HepG2 (cell line): Measurements from ENCODE around the gene PRKRIP1. TPM values are rescaled to one million over a fixed set of nuclear protein-coding genes. Genes with fewer than 3 reads are reported as not detected.

ENCODE experiments used
- AGO2 ChIP-seq: fragments of 200-400 bp; formaldehyde crosslinking; optimal IDR thresholded peaks from 2 replicates; pipeline ENCODE3; 2017; ENCODE audit warnings: mild to moderate bottlenecking, low read depth, low read length, moderate library complexity
- BRCA1 ChIP-seq: sonication (generic); formaldehyde crosslinking; IDR thresholded peaks from 2 replicates; pipeline ENCODE4 v1.4.0; 2020; ENCODE audit warnings: missing genetic modification reagents
- FOSL2 ChIP-seq: sonication (generic); formaldehyde crosslinking; IDR thresholded peaks from 2 replicates; pipeline ENCODE4 v1.4.0; 2020; ENCODE audit warnings: missing genetic modification reagents
- NRL ChIP-seq: sonication (generic); formaldehyde crosslinking; IDR thresholded peaks from 2 replicates; pipeline ENCODE4 v1.5.0; 2020; ENCODE audit warnings: missing genetic modification reagents, mild to moderate bottlenecking, moderate library complexity, borderline replicate concordance
- PITX1 ChIP-seq: sonication (generic); formaldehyde crosslinking; IDR thresholded peaks from 2 replicates; pipeline ENCODE4 v1.5.1; 2020; ENCODE audit warnings: mild to moderate bottlenecking, missing genetic modification reagents
- SMC3 ChIP-seq: IDR thresholded peaks from 2 replicates; pipeline ENCODE4 v1.6.1; 2011; ENCODE audit warnings: low read length, improper control_type of control experiment
- ZNF670 ChIP-seq: sonication (generic); formaldehyde crosslinking; IDR thresholded peaks from 2 replicates; pipeline ENCODE4 v1.8.0; 2022; ENCODE audit warnings: mild to moderate bottlenecking, missing genetic modification reagents, borderline replicate concordance
- ZSCAN31 ChIP-seq: sonication (generic); formaldehyde crosslinking; IDR thresholded peaks from 2 replicates; pipeline ENCODE4 v1.5.0; 2020; ENCODE audit warnings: low read depth, mild to moderate bottlenecking, missing genetic modification reagents
- polyA plus RNA-seq, 8 experiments: library from polyadenylated mRNA; depleted of rRNA in 3 of 8; stranded (reverse) in 7 of 8; unstranded in 1 of 8; fragments of >200 nt; fragmentation: Illumina TruSeq in 4 of 8; extraction: Trizol in 4 of 8; gene quantifications; 2 replicates each; pipeline versions ENCODE4 v1.2.1 to v1.2.3, GENCODE V29; 2011 to 2016; ENCODE audit warnings: low read depth in 4 of 8, missing spikeins in 1 of 8, mixed read lengths in 1 of 8; ENCODE audit not compliant: insufficient read depth in 1 of 8
- total RNA-seq, 5 experiments: library from RNA; depleted of rRNA; stranded (reverse); fragments of >200 nt; fragmentation: Illumina TruSeq; extraction: Trizol; gene quantifications; 2 replicates each; pipeline ENCODE4 v1.2.3, GENCODE V29; 2016; ENCODE audit warnings: low read depth in 1 of 5
- TF ChIP-seq, protein P1 (sequence below): sonication (generic); formaldehyde crosslinking; IDR thresholded peaks from 2 replicates; pipeline ENCODE4 v1.4.0; 2020; ENCODE audit warnings: missing genetic modification reagents
- TF ChIP-seq, protein P2 (sequence below): sonication (generic); formaldehyde crosslinking; IDR thresholded peaks from 2 replicates; pipeline ENCODE4 v1.5.0; 2020; ENCODE audit warnings: mild to moderate bottlenecking, missing genetic modification reagents, moderate library complexity
- TF ChIP-seq, protein P3 (sequence below): sonication (generic); formaldehyde crosslinking; IDR thresholded peaks from 2 replicates; pipeline ENCODE4 v1.5.0; 2020; ENCODE audit warnings: mild to moderate bottlenecking, missing genetic modification reagents, borderline replicate concordance
- TF ChIP-seq, protein P4 (sequence below): IDR thresholded peaks from 2 replicates; pipeline ENCODE4 v1.6.1; 2012; ENCODE audit warnings: inconsistent platforms
- TF ChIP-seq, protein P5 (sequence below), 2 experiments: sonication (generic) in 1 of 2; formaldehyde crosslinking in 1 of 2; IDR thresholded peaks; 2 replicates each; pipeline versions ENCODE4 v1.4.0 to v1.6.1; 2018 to 2020; ENCODE audit warnings: missing genetic modification reagents in 2 of 2, borderline replicate concordance in 1 of 2, low read depth in 1 of 2, mild to moderate bottlenecking in 1 of 2, missing biosample characterization in 1 of 2

PRKRIP1 gene
- total and polyA plus RNA-seq, 2 of the 13 experiments (the other 11 are each of a cell fraction or from before 2014, with no cell fraction given): 13.2 to 16.8 TPM

DNA sequence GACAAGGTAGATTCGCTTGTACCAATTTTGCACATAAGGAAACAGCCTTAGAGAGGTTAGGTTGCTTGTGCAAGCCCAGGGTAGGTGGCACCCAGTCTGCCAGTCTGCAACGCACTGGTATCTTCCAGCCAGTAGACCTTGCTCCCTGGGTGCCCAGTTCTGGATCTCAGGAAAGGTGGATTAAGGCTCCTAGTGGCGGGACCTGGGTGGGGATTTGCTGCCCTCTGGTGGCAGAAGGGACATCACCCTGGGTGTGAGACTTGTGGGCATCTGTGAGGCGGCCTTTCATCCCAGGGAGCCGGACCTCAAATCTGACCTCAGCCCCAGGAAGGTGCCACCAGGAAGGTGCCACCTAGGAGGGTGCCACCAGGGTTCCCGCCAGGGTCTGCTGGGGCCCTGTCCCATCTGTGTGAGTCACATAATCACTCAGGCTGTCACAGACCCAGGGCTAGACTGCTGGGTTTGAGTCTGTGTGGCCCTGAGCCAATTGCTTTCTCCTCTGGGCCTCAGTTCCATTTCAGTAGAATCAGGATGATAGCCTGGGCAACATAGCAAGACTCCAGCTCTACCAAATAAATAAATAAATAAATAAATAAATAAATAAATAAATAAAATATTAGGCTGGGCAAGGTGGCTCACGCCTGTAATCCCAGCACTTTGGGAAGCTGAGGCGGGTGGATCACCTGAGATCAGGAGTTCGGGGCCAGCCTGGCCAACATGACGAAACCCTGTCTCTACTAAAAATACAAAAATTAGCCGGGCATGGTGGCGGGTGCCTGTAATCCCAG is 5.3 kb upstream of the PRKRIP1 start (continued):
- TF ChIP-seq, protein P1, sequence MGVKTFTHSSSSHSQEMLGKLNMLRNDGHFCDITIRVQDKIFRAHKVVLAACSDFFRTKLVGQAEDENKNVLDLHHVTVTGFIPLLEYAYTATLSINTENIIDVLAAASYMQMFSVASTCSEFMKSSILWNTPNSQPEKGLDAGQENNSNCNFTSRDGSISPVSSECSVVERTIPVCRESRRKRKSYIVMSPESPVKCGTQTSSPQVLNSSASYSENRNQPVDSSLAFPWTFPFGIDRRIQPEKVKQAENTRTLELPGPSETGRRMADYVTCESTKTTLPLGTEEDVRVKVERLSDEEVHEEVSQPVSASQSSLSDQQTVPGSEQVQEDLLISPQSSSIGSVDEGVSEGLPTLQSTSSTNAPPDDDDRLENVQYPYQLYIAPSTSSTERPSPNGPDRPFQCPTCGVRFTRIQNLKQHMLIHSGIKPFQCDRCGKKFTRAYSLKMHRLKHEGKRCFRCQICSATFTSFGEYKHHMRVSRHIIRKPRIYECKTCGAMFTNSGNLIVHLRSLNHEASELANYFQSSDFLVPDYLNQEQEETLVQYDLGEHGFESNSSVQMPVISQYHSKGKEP: no peak
- TF ChIP-seq ZSCAN31 (CRISPR knock-in tag): 0 out of 2 replicates have a peak, but pooled peaks have one; percentile 32
- 0 out of 2 replicates have a peak, but pooled peaks have one; percentile 40 for TF ChIP-seq NRL
- TF ChIP-seq SMC3: peak; percentile 89
- peak; percentile 45 for TF ChIP-seq AGO2
- TF ChIP-seq, protein P2, sequence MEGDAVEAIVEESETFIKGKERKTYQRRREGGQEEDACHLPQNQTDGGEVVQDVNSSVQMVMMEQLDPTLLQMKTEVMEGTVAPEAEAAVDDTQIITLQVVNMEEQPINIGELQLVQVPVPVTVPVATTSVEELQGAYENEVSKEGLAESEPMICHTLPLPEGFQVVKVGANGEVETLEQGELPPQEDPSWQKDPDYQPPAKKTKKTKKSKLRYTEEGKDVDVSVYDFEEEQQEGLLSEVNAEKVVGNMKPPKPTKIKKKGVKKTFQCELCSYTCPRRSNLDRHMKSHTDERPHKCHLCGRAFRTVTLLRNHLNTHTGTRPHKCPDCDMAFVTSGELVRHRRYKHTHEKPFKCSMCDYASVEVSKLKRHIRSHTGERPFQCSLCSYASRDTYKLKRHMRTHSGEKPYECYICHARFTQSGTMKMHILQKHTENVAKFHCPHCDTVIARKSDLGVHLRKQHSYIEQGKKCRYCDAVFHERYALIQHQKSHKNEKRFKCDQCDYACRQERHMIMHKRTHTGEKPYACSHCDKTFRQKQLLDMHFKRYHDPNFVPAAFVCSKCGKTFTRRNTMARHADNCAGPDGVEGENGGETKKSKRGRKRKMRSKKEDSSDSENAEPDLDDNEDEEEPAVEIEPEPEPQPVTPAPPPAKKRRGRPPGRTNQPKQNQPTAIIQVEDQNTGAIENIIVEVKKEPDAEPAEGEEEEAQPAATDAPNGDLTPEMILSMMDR (CRISPR knock-in tag): peak; percentile 95
- TF ChIP-seq, protein P3, sequence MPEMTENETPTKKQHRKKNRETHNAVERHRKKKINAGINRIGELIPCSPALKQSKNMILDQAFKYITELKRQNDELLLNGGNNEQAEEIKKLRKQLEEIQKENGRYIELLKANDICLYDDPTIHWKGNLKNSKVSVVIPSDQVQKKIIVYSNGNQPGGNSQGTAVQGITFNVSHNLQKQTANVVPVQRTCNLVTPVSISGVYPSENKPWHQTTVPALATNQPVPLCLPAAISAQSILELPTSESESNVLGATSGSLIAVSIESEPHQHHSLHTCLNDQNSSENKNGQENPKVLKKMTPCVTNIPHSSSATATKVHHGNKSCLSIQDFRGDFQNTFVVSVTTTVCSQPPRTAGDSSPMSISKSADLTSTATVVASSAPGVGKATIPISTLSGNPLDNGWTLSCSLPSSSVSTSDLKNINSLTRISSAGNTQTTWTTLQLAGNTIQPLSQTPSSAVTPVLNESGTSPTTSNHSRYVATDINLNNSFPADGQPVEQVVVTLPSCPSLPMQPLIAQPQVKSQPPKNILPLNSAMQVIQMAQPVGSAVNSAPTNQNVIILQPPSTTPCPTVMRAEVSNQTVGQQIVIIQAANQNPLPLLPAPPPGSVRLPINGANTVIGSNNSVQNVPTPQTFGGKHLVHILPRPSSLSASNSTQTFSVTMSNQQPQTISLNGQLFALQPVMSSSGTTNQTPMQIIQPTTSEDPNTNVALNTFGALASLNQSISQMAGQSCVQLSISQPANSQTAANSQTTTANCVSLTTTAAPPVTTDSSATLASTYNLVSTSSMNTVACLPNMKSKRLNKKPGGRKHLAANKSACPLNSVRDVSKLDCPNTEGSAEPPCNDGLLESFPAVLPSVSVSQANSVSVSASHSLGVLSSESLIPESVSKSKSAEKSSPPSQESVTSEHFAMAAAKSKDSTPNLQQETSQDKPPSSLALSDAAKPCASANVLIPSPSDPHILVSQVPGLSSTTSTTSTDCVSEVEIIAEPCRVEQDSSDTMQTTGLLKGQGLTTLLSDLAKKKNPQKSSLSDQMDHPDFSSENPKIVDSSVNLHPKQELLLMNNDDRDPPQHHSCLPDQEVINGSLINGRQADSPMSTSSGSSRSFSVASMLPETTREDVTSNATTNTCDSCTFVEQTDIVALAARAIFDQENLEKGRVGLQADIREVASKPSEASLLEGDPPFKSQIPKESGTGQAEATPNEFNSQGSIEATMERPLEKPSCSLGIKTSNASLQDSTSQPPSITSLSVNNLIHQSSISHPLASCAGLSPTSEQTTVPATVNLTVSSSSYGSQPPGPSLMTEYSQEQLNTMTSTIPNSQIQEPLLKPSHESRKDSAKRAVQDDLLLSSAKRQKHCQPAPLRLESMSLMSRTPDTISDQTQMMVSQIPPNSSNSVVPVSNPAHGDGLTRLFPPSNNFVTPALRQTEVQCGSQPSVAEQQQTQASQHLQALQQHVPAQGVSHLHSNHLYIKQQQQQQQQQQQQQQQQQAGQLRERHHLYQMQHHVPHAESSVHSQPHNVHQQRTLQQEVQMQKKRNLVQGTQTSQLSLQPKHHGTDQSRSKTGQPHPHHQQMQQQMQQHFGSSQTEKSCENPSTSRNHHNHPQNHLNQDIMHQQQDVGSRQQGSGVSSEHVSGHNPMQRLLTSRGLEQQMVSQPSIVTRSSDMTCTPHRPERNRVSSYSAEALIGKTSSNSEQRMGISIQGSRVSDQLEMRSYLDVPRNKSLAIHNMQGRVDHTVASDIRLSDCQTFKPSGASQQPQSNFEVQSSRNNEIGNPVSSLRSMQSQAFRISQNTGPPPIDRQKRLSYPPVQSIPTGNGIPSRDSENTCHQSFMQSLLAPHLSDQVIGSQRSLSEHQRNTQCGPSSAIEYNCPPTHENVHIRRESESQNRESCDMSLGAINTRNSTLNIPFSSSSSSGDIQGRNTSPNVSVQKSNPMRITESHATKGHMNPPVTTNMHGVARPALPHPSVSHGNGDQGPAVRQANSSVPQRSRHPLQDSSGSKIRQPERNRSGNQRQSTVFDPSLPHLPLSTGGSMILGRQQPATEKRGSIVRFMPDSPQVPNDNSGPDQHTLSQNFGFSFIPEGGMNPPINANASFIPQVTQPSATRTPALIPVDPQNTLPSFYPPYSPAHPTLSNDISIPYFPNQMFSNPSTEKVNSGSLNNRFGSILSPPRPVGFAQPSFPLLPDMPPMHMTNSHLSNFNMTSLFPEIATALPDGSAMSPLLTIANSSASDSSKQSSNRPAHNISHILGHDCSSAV (CRISPR knock-in tag): no peak
- TF ChIP-seq BRCA1: 0 out of 2 replicates have a peak, but pooled peaks have one; percentile 34
- TF ChIP-seq ZNF670: 0 out of 2 replicates have a peak, but pooled peaks have one; percentile 31
- TF ChIP-seq FOSL2 (CRISPR knock-in tag): 0 out of 2 replicates have a peak, but pooled peaks have one; percentile 18
- TF ChIP-seq, protein P4, sequence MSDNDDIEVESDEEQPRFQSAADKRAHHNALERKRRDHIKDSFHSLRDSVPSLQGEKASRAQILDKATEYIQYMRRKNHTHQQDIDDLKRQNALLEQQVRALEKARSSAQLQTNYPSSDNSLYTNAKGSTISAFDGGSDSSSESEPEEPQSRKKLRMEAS: peak; percentile 29; the same call in 1 of the 2 replicates
- TF ChIP-seq, protein P5, sequence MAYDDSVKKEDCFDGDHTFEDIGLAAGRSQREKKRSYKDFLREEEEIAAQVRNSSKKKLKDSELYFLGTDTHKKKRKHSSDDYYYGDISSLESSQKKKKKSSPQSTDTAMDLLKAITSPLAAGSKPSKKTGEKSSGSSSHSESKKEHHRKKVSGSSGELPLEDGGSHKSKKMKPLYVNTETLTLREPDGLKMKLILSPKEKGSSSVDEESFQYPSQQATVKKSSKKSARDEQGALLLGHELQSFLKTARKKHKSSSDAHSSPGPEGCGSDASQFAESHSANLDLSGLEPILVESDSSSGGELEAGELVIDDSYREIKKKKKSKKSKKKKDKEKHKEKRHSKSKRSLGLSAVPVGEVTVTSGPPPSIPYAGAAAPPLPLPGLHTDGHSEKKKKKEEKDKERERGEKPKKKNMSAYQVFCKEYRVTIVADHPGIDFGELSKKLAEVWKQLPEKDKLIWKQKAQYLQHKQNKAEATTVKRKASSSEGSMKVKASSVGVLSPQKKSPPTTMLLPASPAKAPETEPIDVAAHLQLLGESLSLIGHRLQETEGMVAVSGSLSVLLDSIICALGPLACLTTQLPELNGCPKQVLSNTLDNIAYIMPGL (CRISPR knock-in tag; IDR thresholded peaks at IDR 0.05; ENCODE audit: borderline replicate concordance in 1 of 2, low read depth in 1 of 2): 0 out of 4 replicates have a peak, but pooled peaks of 1 of the 2 experiments have one; percentile 35
- peak; percentile 72; the same call in 1 of the 2 replicates for TF ChIP-seq PITX1 (CRISPR knock-in tag)
